Stimulated activated CD4-positive, alpha-beta T cell treated with anti-CD3 and anti-CD28 coated beads, Interleukin-4, amount 100 ng/mL, for 48 hours (primary cell): ENCODE measurements around the gene MFSD12.
"Not testable (repeated sequence)": the region's sequence is repeated elsewhere in the genome, so short reads cannot be mapped to it uniquely, and the experiment has no call there.

ENCODE experiments used
- DNase-seq, 2 donors: peaks; one replicate each; pipeline ENCODE4 v3.0.0-alpha.2; 2020; ENCODE audit warnings: low read depth in 2 of 2

Gene MFSD12

GRCh38 chr19:3536429-3537100 is 20.8 kb downstream of the MFSD12 start:
- DNase-seq, result no peak

GRCh38 chr19:3535981-3536380 is 21.4 kb downstream of the MFSD12 start:
- DNase-seq, result no peak

- no peak for DNase-seq
Observed at GRCh38 chr19:3535563-3535965, 21.8 kb downstream of the MFSD12 start.

- no peak for DNase-seq
Observed at GRCh38 chr19:3535235-3535535, 22.2 kb downstream of the MFSD12 start.

- DNase-seq, result no peak
Observed at GRCh38 chr19:3534375-3535234, 22.8 kb downstream of the MFSD12 start.

GRCh38 chr19:3533563-3534216 is 23.7 kb downstream of the MFSD12 start:
- no peak for DNase-seq

GRCh38 chr19:3533033-3533432 is 24.4 kb downstream of the MFSD12 start:
- DNase-seq, result no peak

- no peak for DNase-seq
Observed at GRCh38 chr19:3532154-3532786, 25.1 kb downstream of the MFSD12 start.

GRCh38 chr19:3531716-3532115 is 25.7 kb downstream of the MFSD12 start:
- no peak for DNase-seq

- DNase-seq, result no peak
Observed at GRCh38 chr19:3530389-3530788, 27.0 kb downstream of the MFSD12 start.

GRCh38 chr19:3529299-3529698 is 28.1 kb downstream of the MFSD12 start:
- DNase-seq, result not testable (repeated sequence)

- no peak for DNase-seq
Observed at GRCh38 chr19:3528539-3529211, 28.7 kb downstream of the MFSD12 start.

- DNase-seq, result no peak
Observed at GRCh38 chr19:3528080-3528479, 29.3 kb downstream of the MFSD12 start.

- DNase-seq, result no peak
Observed at GRCh38 chr19:3527238-3527910, 30.0 kb downstream of the MFSD12 start.

- DNase-seq, result no peak
Observed at GRCh38 chr19:3526507-3527237, 30.7 kb downstream of the MFSD12 start.

- DNase-seq, result no peak
Observed at GRCh38 chr19:3524904-3525451, 32.4 kb downstream of the MFSD12 start.

- no peak for DNase-seq
Observed at GRCh38 chr19:3524078-3524842, 33.1 kb downstream of the MFSD12 start.

- no peak for DNase-seq
Observed at GRCh38 chr19:3523361-3524077, 33.9 kb downstream of the MFSD12 start.
